GM12801 (cell line): Measurements from ENCODE around the gene TRIM67.

Experiments
- CTCF ChIP-seq: IDR thresholded peaks from one replicate; pipeline ENCODE4 v1.5.1; 2011; ENCODE audit warnings: control low read depth; ENCODE audit not compliant: insufficient read length; ENCODE audit errors: extremely low read depth

Gene TRIM67

GRCh38 chr1:231189683-231190270 lies 27.9 kb downstream of the TRIM67 start:
- no peak for TF ChIP-seq CTCF

DNA sequence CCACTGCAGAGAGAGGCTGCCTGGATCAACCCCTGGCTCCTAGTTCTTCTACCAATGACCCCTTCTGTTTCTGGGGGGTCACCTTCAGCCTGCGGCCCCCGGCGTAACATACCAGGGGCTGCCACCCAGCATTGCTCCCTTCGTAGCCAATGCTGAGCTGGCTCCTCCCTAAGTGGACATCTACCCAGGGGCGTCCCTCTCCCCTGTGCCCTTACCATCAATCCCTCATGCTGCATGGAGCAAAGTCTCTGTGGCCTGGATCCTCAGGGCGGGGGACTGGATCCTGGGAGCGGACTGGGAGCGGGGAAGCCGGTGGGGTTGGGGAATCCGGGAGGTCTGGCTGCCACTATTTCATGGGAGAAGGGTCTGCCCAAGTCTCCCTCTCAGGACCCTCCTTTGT lies 28.6 kb downstream of the TRIM67 start:
- TF ChIP-seq CTCF, result no peak

DNA sequence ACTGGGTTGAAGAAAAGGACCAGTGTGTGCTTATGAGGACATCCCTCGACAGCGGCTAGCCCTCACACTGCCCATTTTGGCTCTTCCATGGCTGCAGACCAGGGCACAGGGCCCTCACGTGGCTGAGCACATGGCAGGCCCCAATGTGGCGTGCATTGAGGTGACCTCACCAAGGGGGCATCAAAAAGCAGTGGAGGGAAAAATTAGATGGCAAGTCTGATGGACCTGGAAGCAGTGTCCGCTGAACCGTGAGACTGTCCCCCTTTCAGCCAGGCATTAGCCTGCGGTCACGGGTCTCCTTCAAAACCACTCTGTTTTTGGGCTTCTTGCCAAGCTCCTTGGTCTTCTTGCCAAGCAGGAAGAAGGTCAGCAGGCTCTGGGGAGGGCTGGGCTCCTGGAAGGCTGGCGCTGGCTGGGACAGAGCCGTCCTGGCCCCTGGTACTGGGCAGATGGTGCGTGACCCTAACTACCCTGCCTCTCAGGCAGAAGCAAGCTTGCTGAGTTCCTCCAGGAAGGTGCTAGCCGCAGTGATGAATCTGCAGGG lies 30.8 kb downstream of the TRIM67 start:
- TF ChIP-seq CTCF, result no peak

DNA sequence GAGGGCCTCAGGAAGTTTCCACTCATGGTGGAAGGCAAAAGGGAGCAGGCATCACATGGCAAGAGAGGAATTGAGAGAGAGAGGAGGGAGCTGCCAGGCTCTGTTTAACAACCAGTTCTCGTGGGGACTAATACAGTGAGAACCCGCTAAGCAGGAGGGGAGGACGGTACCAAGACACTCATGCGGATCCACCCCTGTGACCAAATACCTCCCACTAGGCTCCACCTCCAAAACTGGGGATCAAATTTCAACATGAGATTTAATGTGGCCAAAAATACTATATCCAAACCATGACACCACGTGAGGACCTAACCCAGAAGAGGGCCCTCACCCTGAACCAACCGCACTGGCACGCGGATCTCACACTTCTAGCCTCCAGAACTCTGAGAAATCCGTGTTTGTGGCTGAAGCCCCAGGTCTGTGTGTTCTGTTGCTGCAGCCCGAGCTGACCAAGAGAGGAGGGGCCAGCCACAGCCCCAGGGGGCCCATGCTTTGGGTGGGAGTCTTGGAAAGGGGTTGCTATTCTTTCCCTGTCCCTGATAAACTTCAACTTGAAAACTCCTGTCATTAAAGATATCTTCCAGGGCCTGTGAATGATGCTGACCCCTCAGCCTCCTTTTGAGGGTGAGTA lies 32.0 kb downstream of the TRIM67 start:
- TF ChIP-seq CTCF, result no peak

GRCh38 chr1:231194476-231194842 lies 32.6 kb downstream of the TRIM67 start:
- no peak for TF ChIP-seq CTCF

- no peak for TF ChIP-seq CTCF
These were observed 33.1 kb downstream of the TRIM67 start for GRCh38 chr1:231194843-231195516.

DNA sequence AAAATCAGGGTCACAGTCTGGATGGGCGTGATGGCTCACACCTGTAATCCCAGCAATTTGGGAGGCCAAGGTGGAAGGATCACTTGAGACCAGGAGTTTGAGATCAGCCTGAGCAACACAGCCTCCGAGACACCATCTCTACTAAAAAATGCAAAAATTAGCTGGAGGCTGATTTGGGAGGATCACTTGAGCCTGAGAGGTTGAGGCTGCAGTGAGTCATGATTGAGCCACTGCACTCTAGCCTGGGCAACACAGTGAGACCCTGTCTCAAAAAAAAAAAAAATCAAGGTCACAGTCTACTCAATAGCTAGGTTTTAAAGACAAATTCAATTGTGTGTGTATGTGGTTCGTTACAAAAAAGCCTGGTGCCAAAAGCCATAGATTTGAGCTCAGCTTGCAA lies 34.4 kb downstream of the TRIM67 start:
- no peak for TF ChIP-seq CTCF
